ENCODE data around the gene YLPM1.
A peak's percentile ranks its signal among the peaks of the same experiment; 100 is the strongest.
"Not testable (repeated sequence)": the region's sequence is repeated elsewhere in the genome, so short reads cannot be mapped to it uniquely, and the experiment has no call there.

YLPM1 gene, protein sequence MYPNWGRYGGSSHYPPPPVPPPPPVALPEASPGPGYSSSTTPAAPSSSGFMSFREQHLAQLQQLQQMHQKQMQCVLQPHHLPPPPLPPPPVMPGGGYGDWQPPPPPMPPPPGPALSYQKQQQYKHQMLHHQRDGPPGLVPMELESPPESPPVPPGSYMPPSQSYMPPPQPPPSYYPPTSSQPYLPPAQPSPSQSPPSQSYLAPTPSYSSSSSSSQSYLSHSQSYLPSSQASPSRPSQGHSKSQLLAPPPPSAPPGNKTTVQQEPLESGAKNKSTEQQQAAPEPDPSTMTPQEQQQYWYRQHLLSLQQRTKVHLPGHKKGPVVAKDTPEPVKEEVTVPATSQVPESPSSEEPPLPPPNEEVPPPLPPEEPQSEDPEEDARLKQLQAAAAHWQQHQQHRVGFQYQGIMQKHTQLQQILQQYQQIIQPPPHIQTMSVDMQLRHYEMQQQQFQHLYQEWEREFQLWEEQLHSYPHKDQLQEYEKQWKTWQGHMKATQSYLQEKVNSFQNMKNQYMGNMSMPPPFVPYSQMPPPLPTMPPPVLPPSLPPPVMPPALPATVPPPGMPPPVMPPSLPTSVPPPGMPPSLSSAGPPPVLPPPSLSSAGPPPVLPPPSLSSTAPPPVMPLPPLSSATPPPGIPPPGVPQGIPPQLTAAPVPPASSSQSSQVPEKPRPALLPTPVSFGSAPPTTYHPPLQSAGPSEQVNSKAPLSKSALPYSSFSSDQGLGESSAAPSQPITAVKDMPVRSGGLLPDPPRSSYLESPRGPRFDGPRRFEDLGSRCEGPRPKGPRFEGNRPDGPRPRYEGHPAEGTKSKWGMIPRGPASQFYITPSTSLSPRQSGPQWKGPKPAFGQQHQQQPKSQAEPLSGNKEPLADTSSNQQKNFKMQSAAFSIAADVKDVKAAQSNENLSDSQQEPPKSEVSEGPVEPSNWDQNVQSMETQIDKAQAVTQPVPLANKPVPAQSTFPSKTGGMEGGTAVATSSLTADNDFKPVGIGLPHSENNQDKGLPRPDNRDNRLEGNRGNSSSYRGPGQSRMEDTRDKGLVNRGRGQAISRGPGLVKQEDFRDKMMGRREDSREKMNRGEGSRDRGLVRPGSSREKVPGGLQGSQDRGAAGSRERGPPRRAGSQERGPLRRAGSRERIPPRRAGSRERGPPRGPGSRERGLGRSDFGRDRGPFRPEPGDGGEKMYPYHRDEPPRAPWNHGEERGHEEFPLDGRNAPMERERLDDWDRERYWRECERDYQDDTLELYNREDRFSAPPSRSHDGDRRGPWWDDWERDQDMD (N-terminal part only)
- 65.6 to 161 (median 103) reads per million in 3 experiments for total RNA-seq

DNA sequence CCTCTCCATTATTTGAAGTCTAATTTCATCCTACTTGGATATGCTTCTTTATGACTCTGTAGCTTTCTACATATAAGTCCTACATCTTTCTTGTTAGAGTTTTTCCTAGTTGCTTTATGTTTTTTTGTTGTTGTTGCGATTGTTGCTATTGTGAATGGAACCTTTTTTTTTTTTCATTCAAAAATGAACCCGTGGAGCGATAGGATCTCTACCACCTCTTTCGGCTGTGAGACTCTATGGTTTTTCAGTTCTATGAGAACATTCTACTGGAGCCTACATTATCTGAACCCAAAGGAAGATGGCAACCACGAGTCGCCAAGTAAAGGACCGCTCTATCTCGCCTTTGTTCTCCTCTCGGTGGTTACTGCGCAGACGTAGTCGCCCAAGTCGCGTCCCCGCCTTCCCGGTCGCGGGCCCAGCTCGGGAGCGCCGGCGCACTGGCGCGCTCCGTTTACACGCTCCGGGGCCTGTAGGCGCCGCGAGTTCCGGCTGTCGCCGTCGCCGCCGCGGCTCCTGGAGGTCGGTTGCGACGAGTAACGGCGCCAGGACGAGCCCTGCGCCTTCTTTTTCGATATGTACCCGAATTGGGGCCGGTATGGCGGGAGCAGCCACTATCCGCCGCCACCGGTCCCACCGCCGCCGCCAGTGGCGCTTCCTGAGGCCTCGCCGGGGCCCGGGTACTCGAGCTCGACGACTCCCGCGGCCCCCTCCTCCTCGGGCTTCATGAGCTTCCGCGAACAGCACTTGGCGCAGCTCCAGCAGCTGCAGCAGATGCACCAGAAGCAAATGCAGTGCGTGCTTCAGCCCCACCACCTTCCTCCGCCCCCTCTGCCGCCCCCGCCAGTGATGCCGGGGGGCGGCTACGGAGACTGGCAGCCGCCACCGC, at the start of gene YLPM1:
Gene YLPM1 (plus strand): TSS at position 400 of the 886 bp plus-strand sequence. CDS start 174 bp downstream, at position 574.
- peak; percentile 96 for DNase-seq

DNA sequence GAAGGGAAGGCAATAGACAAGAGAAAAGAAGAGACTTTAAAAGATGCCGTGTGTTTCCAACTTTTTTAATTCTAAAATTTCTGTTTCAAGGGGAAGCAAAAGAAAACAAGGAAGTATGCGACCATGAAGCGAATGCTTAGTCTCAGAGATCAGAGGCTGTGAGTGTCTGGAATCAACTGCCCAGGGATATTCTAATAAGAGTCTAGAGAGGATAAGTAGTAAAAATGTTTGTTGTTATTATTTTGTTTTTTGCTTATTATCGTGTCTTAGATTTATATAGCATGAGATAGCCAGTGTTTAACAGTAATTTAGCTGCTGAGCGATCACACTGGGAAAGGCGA, 49.8 kb upstream of the YLPM1 start:
- DNase-seq = no peak

DNA sequence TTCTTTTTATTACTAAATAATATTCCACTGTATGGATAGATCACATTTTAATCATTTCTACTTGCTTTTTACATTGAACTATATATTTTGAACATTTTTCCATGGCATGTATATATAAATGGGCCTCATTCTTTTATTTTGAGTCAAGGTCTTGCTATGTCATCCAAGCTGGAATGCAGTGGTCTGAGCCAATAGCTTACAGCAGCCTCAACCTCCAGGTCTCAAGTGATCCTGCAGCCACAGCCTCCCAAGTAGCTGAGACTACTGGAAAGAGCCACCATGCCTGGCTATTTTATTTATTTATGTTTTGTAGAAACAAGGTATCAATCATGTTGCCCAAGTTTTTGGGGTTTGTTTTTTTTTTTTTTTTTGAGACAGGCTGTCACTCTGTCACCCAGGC, 42.6 kb upstream of the YLPM1 start:
- DNase-seq = no peak

DNA sequence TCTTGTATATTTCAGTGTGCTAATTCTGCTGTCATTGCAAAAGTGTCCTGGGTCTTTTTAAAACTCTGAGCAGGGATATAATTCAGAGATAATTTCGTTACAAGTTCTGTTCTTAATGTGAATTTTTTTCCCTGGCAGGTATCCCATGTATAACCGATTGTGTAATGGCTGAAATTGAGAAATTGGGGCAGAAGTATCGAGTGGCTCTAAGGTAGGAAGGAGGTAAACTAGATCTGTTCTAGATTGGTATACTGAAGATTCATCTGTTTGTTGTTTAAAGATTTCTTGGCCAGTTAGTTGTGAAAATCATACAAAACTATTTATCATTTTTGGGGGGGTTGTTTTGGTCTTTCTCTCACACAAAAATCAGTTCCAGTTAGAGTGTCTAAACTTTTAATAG, 40.0 kb upstream of the YLPM1 start:
- DNase-seq = no peak

DNA sequence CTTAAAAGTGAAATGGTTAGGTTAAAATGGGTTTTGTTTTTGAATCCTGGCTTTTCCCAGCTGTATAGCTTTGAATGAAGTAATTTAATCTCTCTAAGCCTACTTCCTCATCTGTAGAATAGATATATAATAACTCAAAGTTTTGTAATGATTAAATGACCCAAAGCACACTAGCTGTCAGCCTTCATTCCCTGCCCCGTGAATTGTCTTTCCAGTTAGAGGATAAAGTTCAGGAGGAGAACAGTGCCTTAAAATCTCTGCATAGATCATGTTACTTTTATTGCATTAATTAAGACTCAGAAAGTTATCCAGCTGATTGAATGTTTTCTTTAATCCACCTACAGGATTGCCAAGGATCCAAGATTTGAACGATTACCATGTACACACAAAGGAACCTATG, 30.7 kb upstream of the YLPM1 start:
- DNase-seq = no peak

DNA sequence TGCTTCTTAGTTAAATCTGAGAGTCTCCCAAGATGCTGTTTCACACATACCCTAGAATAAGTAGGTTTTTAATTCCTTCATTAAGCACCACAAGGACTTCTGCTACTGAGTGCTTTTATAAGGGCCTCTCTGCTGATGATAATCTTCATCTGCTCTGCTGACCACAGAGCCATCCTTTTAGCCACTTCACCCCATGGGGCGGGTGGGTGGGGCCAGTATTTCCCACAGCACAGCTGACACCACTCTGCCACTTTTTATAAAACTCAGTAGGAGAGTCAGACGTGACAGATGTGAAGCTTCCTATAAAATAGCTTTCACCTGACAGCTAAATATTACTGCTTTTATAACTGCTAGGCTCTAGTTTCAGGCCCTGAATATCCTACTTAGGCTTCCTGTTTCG, 29.9 kb upstream of the YLPM1 start:
- DNase-seq = no peak

DNA sequence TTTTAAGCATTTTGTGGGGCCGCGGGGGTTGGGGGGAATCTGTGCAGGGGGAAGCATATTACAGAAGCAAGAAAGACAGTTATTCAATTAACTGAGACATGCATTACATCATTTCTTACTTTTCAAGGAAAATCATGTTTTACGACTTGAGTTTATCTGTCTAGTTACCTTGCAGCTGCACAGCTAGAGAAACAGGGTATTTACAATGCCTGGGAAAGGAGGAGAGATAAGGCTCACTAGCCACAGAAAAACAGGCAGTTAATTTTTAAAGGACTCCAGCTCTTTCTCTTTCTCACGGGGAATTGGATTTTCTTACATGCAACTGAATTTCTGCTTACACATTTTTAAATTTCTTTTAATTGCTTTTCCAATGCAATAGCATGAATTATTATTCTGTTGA, 28.0 kb upstream of the YLPM1 start:
- DNase-seq = no peak

DNA sequence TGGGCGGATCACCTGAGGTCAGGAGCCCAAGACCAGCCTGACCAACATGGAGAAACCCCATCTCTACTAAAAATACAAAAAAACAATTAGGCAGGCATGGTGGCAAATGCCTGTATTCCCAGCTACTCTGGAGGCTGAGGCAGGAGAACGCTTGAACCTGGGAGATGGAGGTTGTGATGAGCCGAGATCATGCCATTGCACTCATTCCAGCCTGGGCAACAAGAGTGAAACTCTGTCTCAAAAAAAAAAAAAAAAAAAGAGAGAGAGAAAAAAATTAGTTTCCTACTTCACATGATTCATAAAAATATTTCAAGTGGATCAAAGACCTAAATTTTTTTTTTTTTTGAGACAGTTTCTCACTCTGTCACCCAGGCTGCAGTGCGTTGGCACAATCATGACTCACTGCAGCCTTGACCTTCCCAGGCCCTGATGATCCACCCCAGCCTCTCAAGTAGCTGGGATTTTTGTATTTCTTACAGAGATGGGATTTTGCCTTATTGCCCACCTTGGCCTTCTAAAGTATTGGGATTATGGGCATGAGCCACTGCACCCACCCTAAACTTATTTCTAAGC, 25.3 kb upstream of the YLPM1 start:
- no peak for DNase-seq

DNA sequence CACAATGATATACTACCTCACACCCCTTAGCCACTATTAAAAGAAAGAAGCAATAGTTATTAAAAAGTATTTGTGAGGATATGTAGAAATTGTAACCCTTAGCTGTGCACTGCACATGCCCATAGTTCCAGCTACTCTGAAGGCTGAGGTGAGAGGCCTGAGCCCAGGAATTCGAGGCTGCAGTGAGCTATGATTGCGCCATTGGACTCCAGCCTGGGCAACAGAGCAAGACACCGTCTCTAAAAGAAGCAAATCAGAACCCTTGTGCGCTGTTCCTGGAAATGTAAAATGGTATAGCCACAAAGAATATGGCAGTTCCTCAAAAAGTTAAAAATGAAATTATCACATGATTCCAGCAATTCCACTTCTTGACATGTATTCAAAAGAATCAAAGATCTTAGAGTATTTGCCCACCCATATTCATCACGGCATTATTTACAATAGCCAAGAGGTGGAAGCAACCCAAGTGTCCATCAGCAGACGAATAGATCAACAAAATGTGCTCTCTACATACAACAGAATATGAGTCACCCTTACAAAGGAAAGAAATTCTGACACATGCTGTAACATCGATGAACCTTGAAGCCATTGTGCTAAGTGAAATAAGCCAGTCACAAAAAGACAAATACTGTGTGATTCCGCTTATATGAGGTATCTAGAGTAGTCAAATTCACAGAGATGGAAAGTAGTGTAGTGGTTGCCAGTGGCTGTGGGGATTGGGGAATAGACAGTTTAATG, 23.7 kb upstream of the YLPM1 start:
- DNase-seq = no peak

DNA sequence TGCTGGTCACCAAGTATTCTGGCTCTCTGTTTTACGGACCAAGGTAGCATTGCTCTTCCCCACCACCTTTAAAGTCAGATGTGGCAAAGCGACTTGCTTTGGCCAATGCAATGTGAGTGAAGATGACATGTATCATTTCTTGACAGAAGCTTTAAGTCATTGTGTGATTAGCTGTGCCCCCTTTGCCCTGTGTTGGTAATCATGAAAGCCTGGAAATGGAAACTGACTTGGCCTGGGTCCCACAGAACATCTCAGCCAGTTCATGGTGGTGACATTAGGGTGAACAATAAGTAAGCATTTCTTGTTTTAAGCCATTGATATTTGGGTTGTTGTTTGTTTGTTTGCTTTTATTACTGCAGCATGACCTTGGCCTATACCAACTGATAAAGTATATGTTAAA, 15.9 kb upstream of the YLPM1 start:
- no peak for DNase-seq

DNA sequence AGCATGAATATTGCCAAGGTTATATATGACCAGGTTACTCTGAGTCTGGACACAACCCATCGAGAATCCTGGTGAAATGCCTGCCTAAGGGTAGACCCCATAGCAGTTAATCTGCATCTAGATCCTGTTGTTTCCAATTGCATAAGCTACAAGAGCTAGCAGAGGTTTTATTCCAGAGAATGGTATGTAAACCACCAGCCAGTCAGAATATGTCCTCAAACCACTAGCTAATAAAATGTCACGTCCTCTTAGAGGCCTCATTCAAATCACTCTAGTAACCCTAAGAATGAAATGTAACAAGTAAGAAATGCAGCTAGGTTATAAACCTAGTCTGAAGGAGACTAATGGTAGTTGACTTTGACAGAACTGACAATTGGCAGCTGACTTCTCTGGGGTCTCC, 9.0 kb upstream of the YLPM1 start:
- DNase-seq = no peak

DNA sequence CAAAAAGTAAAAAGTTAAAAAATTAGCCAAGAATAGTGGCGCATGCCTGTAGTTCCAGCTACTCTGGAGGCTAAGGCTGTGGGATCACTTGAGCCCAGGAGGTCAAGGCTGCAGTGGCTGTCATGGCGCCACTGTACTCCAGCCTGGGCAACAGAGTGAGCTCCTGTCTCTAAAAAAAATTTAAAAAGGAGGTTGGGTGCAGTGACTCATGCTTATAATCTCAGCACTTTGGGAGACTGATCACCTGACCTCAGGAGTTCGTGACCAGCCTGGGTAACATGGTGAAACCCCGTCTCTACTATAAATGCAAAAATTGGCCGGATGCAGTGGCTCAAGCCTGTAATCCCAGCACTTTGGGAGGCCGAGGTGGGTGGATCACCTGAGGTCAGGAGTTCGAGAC, 8.2 kb upstream of the YLPM1 start:
- DNase-seq = no peak

DNA sequence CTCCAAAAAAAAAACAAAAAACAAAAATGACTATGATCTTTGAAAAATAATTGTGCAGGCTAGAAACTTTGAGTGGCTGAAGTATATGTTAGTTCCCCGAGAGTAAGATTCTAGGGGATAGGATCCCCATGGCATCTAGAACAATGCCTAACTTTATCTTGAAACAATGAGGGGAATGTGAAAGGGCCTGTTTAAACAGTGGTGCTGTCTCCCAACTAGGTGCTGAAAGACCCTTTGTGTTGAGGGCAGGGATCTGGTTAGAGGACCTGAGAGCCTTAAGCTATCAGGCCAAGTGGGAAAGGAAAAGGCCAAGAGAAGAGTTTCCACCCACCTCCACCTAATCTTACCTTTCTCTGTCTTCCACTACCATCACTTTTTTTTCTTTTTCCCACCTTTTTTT, 6.8 kb upstream of the YLPM1 start:
- DNase-seq = no peak

DNA sequence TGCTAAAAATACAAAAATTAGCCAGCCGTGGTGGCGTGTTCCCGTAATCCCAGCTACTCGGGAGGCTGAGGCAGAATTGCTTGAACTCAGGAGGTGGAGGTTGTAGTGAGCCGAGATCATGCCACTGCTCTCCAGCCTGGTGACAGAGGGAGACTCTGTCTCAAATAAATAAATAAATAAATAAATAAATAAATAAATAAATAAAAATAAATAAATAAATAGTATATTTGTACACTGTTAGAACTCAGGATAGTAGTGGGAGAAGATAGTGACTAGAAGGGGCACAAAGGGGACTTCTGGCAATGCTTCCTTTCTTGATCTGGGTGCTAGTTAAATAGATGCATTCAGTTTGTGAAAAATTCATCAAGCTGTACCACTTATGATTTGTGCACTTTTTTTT, 4.6 kb upstream of the YLPM1 start:
- DNase-seq = not testable (repeated sequence)

DNA sequence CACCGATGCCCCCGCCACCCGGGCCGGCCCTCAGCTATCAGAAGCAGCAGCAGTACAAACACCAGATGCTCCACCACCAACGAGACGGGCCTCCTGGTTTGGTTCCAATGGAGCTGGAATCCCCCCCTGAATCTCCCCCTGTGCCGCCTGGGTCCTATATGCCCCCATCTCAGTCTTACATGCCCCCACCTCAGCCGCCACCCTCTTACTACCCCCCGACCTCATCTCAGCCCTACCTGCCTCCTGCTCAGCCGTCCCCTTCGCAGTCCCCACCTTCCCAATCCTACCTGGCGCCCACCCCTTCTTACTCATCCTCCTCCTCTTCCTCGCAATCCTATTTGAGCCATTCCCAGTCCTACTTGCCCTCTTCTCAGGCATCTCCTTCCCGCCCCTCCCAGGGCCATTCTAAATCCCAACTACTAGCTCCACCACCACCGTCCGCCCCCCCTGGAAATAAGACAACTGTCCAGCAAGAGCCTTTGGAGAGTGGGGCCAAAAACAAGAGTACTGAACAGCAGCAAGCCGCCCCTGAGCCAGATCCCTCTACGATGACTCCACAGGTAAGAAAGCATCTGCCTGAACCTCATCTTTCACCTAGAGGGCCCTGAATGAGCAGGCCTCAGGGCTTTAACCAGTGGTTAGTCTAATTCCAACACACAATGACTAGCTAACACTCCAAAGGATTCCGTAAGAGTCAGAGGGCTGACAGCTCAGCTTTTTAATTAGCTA, 851 bp downstream of the YLPM1 start:
- DNase-seq = peak; percentile 7

DNA sequence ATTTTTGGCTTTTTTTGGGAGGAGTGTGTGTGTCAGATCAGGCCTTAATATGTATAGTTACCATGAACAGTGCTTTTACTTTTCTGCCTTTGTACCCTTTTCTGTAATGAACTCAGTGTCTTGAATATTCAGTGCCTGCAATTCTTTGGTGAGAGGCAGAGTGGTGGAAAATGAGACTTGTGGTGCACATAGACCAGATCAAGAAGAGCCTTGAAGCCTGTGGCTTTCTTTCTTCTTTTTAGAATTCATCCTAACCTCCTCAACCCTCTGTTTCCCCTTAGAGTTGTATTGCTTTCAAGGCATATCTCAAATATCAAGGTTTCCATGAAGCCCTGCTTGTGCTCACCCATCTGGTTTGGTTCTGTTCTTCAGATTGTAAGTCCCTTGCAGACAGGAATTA, 2.6 kb downstream of the YLPM1 start:
- peak; percentile 0 for DNase-seq

DNA sequence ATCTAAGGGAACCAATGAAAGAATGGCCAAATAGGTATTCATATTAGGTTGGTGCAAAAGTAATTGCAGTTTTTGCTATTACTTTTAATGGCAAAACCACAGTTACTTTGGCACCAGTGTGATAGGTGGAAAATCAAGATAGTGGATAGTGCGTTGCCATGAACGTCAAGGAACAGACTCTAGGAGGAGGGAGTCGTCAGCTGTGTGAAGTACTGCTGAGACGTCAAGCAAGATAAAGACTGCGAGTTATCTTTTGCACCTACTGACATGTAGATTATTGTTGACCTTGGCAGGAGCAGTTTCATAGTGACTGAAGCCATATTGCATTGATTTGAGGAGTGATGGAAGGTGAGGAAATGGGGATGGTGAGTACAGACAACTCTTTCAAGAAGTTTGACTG, 8.3 kb downstream of the YLPM1 start:
- DNase-seq = no peak

DNA sequence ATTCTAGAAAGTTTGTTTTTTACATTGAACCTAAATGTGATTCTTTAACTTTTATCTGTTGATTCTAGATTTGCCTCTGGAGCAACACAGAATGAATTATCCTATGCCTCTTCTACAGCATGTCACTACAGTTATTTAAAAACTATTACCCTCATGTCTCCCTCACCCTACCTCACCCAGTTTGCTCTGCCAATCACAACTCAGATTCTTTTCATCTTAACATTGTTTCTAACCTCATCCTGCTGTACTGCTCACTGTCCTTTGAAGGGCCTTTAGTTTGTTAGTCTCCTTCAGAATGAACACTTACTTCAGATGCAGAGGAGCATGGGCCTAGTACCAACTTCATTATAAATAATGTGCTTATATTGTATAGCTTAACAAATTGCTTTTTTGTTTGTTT, 21.5 kb downstream of the YLPM1 start:
- no peak for DNase-seq

DNA sequence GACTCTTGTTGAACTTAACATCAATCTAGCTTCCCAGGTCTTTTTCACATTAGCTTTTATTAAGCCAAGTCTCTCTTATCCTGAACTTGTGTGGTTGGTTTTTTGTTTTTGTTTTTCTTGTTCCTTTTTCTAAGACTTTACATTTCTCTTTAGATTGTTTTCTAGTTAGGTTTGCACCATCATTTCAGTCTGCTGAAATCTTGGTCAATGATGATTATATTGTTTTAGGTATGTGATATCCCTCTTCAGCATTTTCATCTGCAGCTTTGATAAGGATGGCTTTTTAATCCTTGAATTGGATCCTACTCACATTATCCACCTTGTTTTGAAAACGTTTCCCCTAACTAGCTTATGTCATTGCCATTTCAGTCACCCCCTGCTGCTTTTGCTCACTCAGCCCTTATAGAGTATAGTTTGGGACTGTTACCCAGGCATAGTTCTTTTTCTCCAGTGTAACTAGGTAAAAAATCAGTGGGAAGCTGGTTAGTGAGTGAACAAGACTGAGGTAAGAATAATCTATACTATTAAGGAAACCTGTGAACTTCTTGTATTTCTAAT, 22.0 kb downstream of the YLPM1 start:
- DNase-seq = no peak

DNA sequence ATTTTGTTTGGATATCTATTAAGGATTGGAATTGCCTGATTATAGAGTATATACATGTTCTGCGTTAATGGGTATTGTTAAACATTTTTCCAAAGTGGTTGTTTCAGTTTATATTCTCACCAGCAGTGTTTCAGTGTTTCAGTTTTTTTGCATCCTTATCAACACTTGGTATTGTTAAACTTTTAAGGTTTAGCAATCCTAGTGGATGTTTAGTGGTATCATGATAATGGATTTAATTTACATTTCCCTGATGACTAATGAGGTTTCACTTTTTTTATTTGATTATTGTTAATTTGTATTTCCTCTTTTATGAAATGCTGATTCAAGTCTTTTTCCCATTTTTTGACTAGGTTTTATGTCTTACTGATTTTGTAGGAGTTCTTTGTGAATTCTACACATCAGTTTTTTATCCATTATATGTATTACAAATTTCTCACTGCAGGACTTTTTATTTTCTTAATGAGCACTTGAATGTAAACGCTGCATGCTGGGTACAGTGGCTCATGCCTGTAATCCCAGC, 23.7 kb downstream of the YLPM1 start:
- DNase-seq = no peak
